PFSK-1 (cell line): ENCODE measurements around the gene INF2.

ENCODE experiments used
- POLR2AphosphoS5 ChIP-seq: IDR thresholded peaks from 2 replicates; pipeline ENCODE4 v1.6.1; 2012; ENCODE audit warnings: low read depth, mild to moderate bottlenecking, control low read depth, low read length, moderate library complexity
- SIN3A ChIP-seq: IDR thresholded peaks from 2 replicates; pipeline ENCODE4 v1.6.1; 2012; ENCODE audit warnings: mild to moderate bottlenecking, low read length, moderate library complexity, borderline replicate concordance; ENCODE audit not compliant: insufficient read depth
- TAF1 ChIP-seq: IDR thresholded peaks from 2 replicates; pipeline ENCODE4 v1.6.1; 2012; ENCODE audit warnings: low read length, control low read depth, borderline replicate concordance; ENCODE audit not compliant: insufficient read depth

GRCh38 chr14:104647467-104648043 is 41.9 kb upstream of the INF2 start:
- no peak for TF ChIP-seq TAF1
- TF ChIP-seq SIN3A: no peak
- TF ChIP-seq POLR2AphosphoS5: no peak
